ENCODE measurements around the gene OR13C3.
A peak's percentile ranks its signal among the peaks of the same experiment; 100 is the strongest.

Gene OR13C3

DNA sequence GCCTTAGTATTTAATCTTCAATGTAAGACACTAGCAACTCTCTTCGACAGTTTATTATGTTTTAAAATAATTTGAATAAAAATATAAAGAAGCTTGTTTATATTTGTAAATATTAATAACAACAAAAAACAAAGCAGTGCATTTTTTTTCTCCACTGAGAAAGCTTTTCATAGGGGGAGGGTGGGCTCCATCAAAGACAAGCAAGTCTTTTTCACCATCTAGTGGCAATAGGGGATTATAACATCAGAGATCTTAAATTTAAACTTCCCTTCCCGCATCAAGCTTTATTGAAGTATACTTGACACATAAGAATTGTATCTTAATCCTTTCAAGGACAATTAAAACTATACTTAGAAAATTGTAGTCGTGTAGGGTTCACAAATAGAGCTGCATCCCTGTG is 41.8 kb downstream of the OR13C3 start:
- Histone ChIP-seq H3K4me1 (ENCODE audit: low read length) (no peaks in the 10 kb centered on the region), H3K4me2 (ENCODE audit: low read length) (no peak overlapping the region), H3K27me3 (ENCODE audit: low read depth, low read length) (no peaks in the 10 kb centered on the region), H3K36me3 (replicated peaks; ENCODE audit: low read depth, low read length) (no peaks in the 10 kb centered on the region), H4K20me1 (ENCODE audit: insufficient read depth, low read length) (no peaks in the 10 kb centered on the region), H2AFZ (ENCODE audit: low read depth, low read length) (no peak overlapping the region), H3K9me3 (ENCODE audit: insufficient read depth, low read length) (no peaks in the 10 kb centered on the region), H3K79me2 (ENCODE audit: low read length) (no peaks in the 10 kb centered on the region), H3K27ac (ENCODE audit: low read length) (no peak overlapping the region), H3K9ac (ENCODE audit: low read length) (no peak overlapping the region), H3K4me3 (ENCODE audit: low read length) (no peak overlapping the region)
- TF ChIP-seq CTCF (IDR thresholded peaks at IDR 0.05; ENCODE audit: low read depth, low read length) (peak; percentile 47), EZH2phosphoT487 (IDR thresholded peaks at IDR 0.05; ENCODE audit: low read depth) (no peak)

Measured in OCI-LY3 (cell line).